Activated effector memory CD4-positive, alpha-beta T cell treated with anti-CD3 and anti-CD28 coated beads, Interleukin-2, amount 50 U/mL, for 16 hours (primary cell): ENCODE measurements around the gene HSPA1L.

ENCODE experiments used
- DNase-seq: peaks from one replicate; pipeline ENCODE4 v3.0.0-alpha.2; 2020

HSPA1L gene

GRCh38 chr6:31762356-31762755 is 52.7 kb downstream of the HSPA1L start, which contains the start of gene SAPCD1:
Gene SAPCD1, plus strand, starts transcription at chr6:31762656. Its CDS starts 399 bp downstream, at chr6:31763055.
- no peak for DNase-seq

- DNase-seq, result no peak
Observed at GRCh38 chr6:31761343-31761742, 53.7 kb downstream of the HSPA1L start.

GRCh38 chr6:31760790-31761189 is 54.3 kb downstream of the HSPA1L start:
- no peak for DNase-seq
